Measurements from ENCODE around the gene HSD17B3. TPM values are rescaled to one million over a fixed set of nuclear protein-coding genes. Genes with fewer than 3 reads are reported as not detected.

Gene HSD17B3
- total RNA-seq, 1 donor from 2014 or later: 1.3 TPM

Other genes with a start within 250 kb of the HSD17B3 start
- gene SLC35D2, start 81.5 kb upstream of the HSD17B3 start, total RNA-seq: 13.5 TPM
- gene ZNF367, start 116.2 kb upstream of the HSD17B3 start, total RNA-seq: 4.3 TPM
- gene HABP4, start 148.0 kb upstream of the HSD17B3 start, total RNA-seq: 22.8 TPM